Heart left ventricle (tissue), 16 donors: ENCODE measurements around the gene CNN3. TPM values are rescaled to one million over a fixed set of nuclear protein-coding genes. Genes with fewer than 3 reads are reported as not detected.

Experiments
- ATAC-seq, 4 donors: fragments of 200-7000 bp; cut with Tn5 transposase; one replicate each; pipeline ENCODE4 v1.9.1; 2020 to 2022; ENCODE audit warnings: moderate library complexity in 4 of 4, mild to moderate bottlenecking in 3 of 4, moderate number of reproducible peaks in 1 of 4
- DNase-seq, 5 donors: peaks; one replicate each; pipeline ENCODE4 v3.0.0-alpha.2; 2020
- H3K27ac ChIP-seq, 12 donors: fragments of 200-600 bp; sonication (generic) in 4 of 12; one replicate each; pipeline versions ENCODE4 v1.5.0 to v1.8.0; 2016 to 2022; ENCODE audit warnings: mild to moderate bottlenecking in 2 of 12
- H3K27me3 ChIP-seq, 9 donors: fragments of 200-600 bp; sonication (generic) in 2 of 9; one replicate each; pipeline versions ENCODE4 v1.5.1 to v1.8.0; 2016 to 2022; ENCODE audit warnings: mild to moderate bottlenecking in 3 of 9
- H3K36me3 ChIP-seq, 9 donors: fragments of 200-600 bp; sonication (generic) in 2 of 9; one replicate each; pipeline versions ENCODE4 v1.5.0 to v1.8.0; 2018 to 2022; ENCODE audit warnings: mild to moderate bottlenecking in 2 of 9
- H3K4me1 ChIP-seq, 12 donors: fragments of 200-600 bp; sonication (generic) in 4 of 12; one replicate each; pipeline versions ENCODE4 v1.5.0 to v1.8.0; 2016 to 2022; ENCODE audit warnings: mild to moderate bottlenecking in 3 of 12
- H3K4me3 ChIP-seq, 12 donors: fragments of 200-600 bp; sonication (generic) in 4 of 12; one replicate each; pipeline versions ENCODE4 v1.5.0 to v1.8.0; 2017 to 2022; ENCODE audit warnings: mild to moderate bottlenecking in 9 of 12, moderate library complexity in 4 of 12
- H3K9me3 ChIP-seq, 12 donors: fragments of 200-600 bp; sonication (generic) in 4 of 12; one replicate each; pipeline versions ENCODE4 v1.5.0 to v1.8.0; 2016 to 2022; ENCODE audit warnings: mild to moderate bottlenecking in 1 of 12
- CTCF ChIP-seq, 12 donors: fragments of 200-600 bp; sonication (generic) in 4 of 12; IDR thresholded peaks; one replicate each; pipeline versions ENCODE4 v1.5.0 to v1.8.0; 2018 to 2022; ENCODE audit warnings: antibody characterized with exemption in 12 of 12, mild to moderate bottlenecking in 5 of 12
- POLR2A ChIP-seq, 2 donors: fragments of 450-650 bp; IDR thresholded peaks; one replicate each; pipeline ENCODE4 v1.6.1; 2017; ENCODE audit warnings: antibody characterized with exemption in 2 of 2, mild to moderate bottlenecking in 2 of 2, moderate library complexity in 2 of 2
- WGBS, 4 donors: extraction: QIAGEN DNeasy Blood & Tissue Kit in 2 of 4; methylation state at CpG; one replicate each; pipeline versions ENCODE4 v1.1.5 to v1.1.7; 2013 to 2018; 5-methylcytosine and 5-hydroxymethylcytosine counted together
- intact Hi-C, 10 donors: fragments of 100-400 bp; cut with DNase I; formaldehyde crosslinking; loops; one replicate each; pipeline versions ENCODE4 v1.11.1 to v1.14.2; 2022
- polyA plus RNA-seq, 2 donors: library from polyadenylated mRNA; stranded (reverse); fragments of 200-250 nt; gene quantifications; one replicate each; pipeline ENCODE4 v1.2.3, GENCODE V29; 2013
- total RNA-seq, 9 donors: library from RNA; depleted of rRNA in 2 of 9; stranded (reverse); fragments of >200 nt in 2 of 9; fragmentation: NEBNext Ultra II Directional in 3 of 9; extraction: Animal tissue kit (Norgen Biotek cat#: 25700) in 3 of 9; gene quantifications; one replicate each; pipeline versions ENCODE4 v1.1.0 to v1.2.4, GENCODE V29; 2016 to 2023
- donor health status: ischemic (EF 13 %, LVEDD 7.1; RV severe dilation, severe dysfunction).
- donor health status: healthy with polysubstance abuse.
- donor health status: DM: no; HTN: yes; CAD: no.
- donor health status: DM: no; HTN: no; CAD: no.
- donor health status: ischemic (EF 25% LVEDD 6.9; RV normal size, moderate dysfunction).
- donor health status: ischemic (EF 25% LVEDD 5.7; RV mildly dilated, moderate dysfunction).
- donor health status: healthy.
- donor health status: DM: yes; HTN: yes; CAD: no.
- donor health status: ischemic (EF 35%, LVEDD 5.7; RV mildly dilated, moderate dysfunction).
- donor health status: nonischemic (EF 11% LVEDD 7.7; RV severe dilation, severe dysfunction).
- donor health status: DM: yes; HTN: yes; CAD: no.
- donor health status: PGD.
- donor health status: ischemic (EF 29% LVEDD 5.4; RV normal size, mild dysfunction).
- donor health status: nonischemic (EF 23%, LVEDD 6.1; RV moderate dilation, normal function).

CNN3 gene
- total and polyA plus RNA-seq, 11 donors = 23.8 to 115 (median 73.8) TPM

DNA sequence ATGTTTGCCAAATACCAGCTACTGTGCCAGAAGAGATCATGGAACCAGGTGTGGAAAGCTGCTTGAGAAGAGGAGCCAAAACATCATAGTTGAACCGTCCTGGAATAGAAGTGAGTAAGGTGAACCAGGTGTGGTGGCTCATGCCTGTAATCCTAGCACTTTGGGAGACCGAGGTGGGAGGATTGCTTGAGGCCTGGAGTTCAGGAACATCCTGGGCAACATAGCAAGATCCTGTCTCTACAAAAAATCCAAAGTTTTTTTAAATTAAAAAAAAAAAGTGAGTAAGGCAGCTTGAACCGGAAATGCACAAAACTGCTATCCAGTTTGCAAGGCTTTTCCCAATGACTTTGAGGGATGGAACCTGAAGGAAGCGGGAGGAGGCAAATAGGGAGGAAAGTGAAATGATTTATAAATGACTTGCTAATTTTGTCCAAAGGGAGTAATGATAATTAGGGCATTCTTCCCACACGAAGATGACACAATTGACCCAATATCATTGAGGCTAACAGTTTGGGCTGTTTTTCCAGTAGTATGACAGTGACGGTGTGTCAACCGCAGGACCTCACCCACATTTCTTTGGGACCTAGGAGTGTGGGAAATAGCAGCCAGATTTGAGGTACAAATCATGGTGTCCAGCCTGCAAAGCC lies 1.5 kb upstream of the CNN3 start:
- Histone ChIP-seq H3K9me3 (no peaks in the 10 kb centered on the region), H3K4me3 (peak overlapping the region in 9 of 12 donors; percentile 69 to 95 (median 81)), H3K27ac (peak overlapping the region; percentile 95 to 100 (median 97)), H3K36me3 (peaks cover 0 to 19% (median 4%) of the 10 kb centered on the region in 9 donors), H3K4me1 (peaks cover 8 to 44% (median 30%) of the 10 kb centered on the region in 12 donors), H3K27me3 (peaks cover 0 to 24% (median 0%) of the 10 kb centered on the region in 9 donors)
- TF ChIP-seq CTCF (IDR thresholded peaks at IDR 0.05) = no peak
- no peak for TF ChIP-seq POLR2A (IDR thresholded peaks at IDR 0.05)
- ATAC-seq (no peak), DNase-seq (no peak)
- 55 to 72% (median 61%) methylated on average over 7 of the region's 7 CpGs for WGBS, 4 donors
- intact Hi-C loops = loop anchor here in 7 of 10 donors (5.0 to 10.0 kb wide), 8 partner anchors 34 to 116 kb away; no protein-coding TSS in a partner anchor

DNA sequence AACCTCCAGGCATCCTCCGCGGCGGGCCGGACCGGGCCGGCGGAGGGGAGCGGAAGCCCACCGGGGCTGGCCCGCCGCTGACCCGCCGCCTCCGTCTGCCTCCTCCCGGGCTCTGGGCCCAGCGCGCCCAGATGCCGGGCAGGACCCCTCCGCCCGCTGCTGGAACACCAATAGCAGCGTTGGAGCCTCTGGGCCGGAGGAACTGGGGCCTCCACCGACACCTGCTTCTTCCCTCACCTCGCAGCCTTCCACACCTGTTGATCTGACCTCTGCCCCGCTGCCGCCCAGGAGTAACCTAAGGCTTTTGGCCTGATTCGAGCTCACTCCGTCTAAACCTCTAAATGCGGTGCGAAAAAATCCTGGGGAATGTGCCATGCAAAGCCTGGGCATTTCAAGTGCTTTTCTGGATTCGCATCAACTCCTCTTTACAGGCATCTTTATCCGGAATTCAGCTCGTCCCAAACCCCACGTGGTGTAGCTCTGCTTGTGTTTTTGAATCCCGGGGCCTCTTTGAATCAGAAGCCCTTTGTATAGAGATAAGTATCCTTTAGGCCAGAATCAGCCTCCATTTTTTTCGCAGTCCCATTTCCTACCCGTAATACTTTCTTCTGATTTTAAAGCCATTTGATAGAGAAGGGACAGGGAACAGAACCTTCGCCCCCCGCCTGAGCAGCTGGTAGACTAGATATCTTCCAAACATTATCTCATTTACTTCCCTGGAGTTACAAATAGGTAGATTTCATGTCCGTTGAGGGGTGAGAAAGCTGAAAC lies 680 bp upstream of the CNN3 start:
- Histone ChIP-seq H3K9me3 (no peaks in the 10 kb centered on the region), H3K27ac (peak overlapping the region; percentile 95 to 100 (median 97)), H3K4me3 (peak overlapping the region; percentile 69 to 95 (median 80)), H3K27me3 (peaks cover 0 to 24% (median 0%) of the 10 kb centered on the region in 9 donors), H3K36me3 (peaks cover 0 to 10% (median 0%) of the 10 kb centered on the region in 9 donors), H3K4me1 (peaks cover 8 to 53% (median 37%) of the 10 kb centered on the region in 12 donors)
- TF ChIP-seq CTCF (IDR thresholded peaks at IDR 0.05) (no peak), POLR2A (IDR thresholded peaks at IDR 0.05) (no peak)
- DNase-seq (no peak), ATAC-seq (no peak)
- WGBS, 4 donors = 8 to 19% (median 11%) methylated on average over 15 to 40 of the region's 40 CpGs
- intact Hi-C loops = loop anchor here in 9 of 10 donors (2.0 to 10.0 kb wide), 12 partner anchors 35 to 117 kb away; no protein-coding TSS in a partner anchor

DNA sequence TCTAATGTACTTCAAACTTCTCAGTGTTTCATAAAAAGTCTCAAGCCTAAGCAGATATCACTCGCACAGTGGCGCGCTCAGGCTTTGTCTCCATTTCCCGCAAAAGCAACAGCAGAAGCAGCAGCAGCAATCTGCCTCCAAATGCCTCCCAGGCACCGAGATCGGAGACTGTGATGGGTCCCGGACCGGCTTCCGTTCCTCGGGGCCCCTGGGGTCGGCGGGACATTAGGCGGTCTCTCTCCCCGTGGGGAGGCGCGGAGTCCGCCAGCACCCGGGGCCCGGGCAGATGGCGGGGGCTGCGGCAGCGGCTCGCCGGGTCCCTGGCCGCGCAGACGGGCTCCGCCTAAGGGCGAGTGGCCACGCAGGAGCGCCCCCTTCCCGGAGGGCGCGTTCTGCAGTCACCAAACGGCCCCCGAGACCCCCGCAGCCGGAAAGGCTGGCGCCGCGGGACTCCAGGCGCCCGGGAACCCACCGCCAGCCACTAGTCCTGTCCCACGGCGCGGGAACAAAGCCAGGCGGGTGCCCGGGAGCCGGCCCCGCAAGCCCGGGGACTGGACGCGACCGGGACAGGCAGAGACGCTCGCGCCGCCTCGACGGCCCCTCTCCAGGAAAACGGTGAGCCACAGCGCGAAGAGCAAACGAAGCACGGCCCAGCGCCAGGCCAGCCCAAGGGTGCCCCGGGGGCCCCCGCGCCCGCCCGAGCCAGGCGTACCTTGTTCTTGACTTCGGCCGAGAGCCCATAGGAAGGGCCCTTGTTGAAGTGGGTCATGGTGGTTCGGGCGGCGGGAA lies 590 bp downstream of the CNN3 start:
- TF ChIP-seq CTCF (IDR thresholded peaks at IDR 0.05) = peak; percentile 16 to 65 (median 50)
- TF ChIP-seq POLR2A (IDR thresholded peaks at IDR 0.05) = no peak
- DNase-seq = peak; percentile 59 to 81 (median 66)
- ATAC-seq = peak; percentile 13 to 67 (median 54)
- H3K4me3 ChIP-seq = peak overlapping the region; percentile 69 to 95 (median 80)
- peaks cover 8 to 65% (median 49%) of the 10 kb centered on the region in 12 donors for H3K4me1 ChIP-seq
- H3K36me3 ChIP-seq = peaks cover 0 to 3% (median 0%) of the 10 kb centered on the region in 9 donors
- H3K9me3 ChIP-seq = no peaks in the 10 kb centered on the region
- WGBS, 4 donors = 0 to 1% (median 0%) methylated on average over 11 to 78 of the region's 78 CpGs
- intact Hi-C loops = loop anchor here in 9 of 10 donors (1.0 to 10.0 kb wide), 13 partner anchors 36 to 118 kb away; no protein-coding TSS in a partner anchor
- H3K27ac ChIP-seq = peak overlapping the region; percentile 95 to 100 (median 97)
- H3K27me3 ChIP-seq = peaks cover 0 to 24% (median 0%) of the 10 kb centered on the region in 9 donors
